GM21447 (cell line): ENCODE measurements around the gene DGKQ.
"Not testable (repeated sequence)": the region's sequence is repeated elsewhere in the genome, so short reads cannot be mapped to it uniquely, and the experiment has no call there.

ENCODE experiments used
- ATAC-seq: cut with Tn5 transposase; IDR thresholded peaks from one replicate; pipeline ENCODE4 v1.9.1; 2021; ENCODE audit not compliant: unreplicated experiment

DGKQ gene

DNA sequence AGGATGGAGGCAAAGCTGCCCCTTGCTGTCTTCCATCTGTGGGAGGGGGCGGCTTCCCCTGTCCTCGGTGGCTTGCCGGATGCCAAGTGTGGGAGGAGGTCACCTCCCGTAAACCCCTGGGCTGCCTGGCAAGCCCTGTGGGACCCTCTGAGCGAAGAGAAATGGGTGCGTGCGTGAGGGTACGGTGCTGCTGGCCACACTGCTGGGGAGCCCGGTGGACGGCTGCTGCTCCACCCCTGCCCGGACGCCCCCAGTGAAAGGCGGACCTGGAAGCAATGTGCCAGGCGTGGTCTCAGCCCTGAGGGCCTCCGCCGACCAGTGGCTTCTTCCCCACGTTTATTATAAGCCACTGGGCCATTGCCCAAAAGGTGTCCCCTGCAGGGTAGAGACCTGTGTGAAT, 8.9 kb upstream of the DGKQ start:
- ATAC-seq: no peak

DNA sequence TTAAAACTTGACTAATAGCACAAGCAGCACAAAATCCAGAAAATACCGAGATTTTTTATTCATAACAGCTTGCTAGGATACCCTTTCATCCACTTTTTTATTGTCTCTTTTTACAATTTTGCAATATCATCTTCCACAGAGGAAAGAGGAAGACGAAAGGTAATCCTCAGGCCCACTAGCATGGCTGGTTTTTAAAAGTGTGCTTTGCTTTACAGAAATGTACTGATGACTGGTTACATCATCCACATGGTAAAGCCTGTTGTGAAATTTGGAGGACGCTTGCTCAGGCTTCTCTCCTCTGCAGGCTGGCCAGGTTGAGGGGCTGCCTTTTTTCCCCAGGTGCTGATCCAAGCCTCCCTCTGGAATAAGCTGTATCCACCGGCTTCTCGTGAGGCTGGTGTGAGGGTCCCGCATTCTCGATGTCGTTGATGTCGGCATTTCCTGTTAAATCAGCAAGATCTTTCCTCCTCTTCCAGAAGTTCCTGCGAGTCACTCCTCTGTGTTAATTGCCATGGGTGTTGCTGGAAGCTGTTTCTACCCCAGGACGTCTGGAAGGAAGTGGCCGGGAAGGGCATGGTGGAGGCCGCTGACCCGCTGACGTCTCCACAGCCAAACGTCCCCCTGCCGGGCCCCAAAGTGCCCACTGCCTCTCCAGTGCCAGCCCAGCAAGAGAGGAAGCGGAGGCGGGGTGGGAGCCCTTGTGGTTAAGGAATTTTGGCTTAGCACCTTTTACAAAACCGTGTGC, 5.8 kb upstream of the DGKQ start:
- no peak for ATAC-seq

DNA sequence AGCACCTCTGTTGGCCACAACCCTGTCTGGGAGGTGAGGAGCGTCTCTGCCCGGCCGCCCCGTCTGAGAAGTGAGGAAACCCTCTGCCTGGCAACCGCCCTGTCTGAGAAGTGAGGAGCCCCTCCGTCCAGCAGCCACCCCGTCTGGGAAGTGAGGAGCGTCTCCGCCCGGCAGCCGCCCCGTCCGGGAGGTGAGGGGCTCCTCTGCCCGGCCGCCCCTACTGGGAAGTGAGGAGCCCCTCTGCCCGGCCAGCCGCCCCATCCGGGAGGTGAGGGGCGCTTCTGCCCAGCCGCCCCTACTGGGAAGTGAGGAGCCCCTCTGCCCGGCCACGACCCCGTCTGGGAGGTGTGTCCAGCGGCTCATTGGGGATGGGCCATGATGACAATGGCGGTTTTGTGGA, 2.6 kb upstream of the DGKQ start:
- ATAC-seq: not testable (repeated sequence)

DNA sequence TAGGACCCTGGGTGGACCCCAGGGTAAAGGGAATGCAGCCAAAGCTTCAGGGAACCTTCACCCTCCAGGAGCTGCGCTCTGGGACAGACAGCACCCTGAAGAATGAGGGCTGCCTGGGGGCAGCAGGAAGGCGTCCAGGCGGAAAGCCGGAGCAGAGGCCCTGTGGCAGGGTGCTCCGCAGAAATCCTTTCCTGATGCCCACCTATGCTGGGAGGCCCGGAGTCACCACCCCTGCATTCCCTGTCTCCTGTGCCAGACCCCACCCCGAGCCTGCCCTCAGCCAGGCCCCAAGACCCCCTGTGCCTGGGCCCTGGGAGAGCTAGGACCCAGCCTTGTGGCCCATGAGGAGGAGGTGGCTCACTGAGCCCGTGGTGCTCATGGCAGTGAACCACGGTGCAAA, 1.3 kb upstream of the DGKQ start:
- no peak for ATAC-seq

DNA sequence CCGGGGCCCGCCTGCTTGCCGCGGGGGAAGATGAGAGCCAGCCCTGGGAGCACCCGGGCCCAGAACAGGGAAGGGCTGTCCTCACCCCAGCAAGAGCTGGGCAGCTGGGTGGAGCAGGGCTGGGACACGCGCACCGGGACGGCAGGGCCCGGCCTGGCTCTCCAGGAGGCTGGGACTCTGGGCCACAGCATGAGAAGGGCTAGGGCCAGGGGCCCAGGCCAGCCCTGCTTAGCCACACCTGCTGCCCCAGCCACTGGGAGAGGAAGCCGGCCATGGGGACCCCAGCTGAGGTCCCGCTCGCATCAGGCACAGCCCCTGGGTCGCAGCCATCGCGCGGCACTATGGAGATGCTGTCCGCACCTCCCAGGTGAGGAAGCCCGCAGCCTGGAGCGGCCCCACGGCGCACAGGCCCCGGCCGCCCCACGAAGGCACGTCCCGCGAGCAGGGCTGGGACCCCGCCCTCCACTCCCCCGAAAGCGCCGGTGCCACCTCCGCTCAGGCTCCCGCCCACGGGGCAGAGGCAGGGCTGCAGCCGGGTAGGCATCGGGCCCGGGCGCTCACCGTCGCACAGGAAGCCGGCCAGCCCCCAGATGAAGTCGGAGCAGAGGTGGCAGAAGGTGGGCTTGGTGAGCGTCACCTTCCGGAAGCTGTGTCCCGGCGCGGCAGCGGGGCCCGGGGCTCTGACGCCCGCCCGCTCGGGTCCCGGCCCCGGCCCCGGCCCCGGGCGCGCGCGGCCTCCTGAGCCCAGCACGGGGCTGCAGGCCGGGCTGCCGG, 531 bp downstream of the DGKQ start:
- ATAC-seq: peak; percentile 36

DNA sequence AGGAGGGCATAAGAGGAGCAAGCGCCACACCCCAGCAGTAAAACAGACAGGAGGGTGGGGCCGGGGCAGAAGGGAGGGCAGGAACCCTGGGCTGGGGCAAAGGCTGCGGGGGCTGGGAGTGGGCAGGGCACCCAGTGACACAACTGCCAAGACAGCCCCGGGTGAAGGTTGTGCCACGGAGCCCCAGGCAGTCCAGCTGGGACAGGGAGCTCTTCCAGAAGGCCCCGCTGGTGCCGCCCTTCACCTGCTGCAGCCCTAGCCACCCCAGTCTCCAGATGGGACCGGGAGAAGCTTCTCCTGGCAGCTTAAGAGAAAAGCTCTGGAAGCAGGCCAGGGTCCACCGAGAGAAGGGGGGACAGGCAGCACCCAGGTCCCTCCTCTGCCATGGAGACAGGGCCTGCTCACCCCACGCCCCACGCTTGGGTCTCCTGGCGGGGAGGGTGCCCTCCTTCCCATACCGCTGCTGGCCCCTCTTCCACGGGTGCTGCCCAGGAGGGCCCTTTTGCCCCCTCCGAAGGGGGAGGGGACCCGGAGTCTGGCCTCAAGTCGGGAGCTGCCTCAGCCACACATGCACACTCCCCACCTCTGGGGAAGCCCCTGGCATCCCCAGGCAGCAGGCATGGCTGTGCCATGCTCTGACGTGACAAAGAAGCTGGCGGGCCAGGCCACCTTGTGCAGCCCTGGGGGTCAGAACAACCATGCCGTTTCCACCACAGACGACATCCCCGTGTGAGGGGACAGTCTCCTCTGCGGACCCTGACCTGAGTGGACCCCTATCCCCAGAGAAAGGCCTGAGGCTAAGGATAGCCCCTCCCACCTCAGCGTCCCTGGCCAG, 1.5 kb downstream of the DGKQ start:
- no peak for ATAC-seq

DNA sequence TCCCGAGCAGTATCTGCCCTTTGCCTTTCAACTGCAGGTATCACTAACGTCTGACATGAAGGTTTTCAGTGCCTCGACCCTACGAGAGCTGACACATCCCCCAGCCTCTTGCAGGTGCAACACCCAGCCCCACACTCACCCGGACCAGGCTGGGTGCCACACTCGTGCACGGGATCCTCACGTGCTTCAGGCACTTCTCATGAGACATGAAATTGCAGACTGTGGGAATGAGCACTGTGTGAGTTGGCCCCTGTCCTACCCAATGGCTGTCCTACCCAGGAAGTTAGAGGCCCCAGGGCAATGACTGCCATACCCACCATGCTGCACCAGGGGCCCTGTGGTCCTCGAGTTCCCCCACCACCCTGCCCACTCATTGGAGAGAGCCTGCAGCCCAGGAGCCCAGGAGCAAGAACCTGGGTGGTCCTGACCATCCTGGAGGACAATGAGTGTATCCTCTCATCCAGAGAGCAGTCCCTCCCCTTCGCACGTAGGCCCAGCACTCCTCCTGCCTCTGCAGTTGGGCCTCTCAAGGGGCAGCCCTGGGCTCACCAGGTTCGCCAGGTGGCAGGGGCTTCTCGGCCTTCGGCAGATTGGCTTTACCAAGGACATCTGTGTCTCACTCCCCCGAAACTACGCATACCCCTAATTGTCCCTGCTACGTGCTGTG, 2.4 kb downstream of the DGKQ start:
- no peak for ATAC-seq

DNA sequence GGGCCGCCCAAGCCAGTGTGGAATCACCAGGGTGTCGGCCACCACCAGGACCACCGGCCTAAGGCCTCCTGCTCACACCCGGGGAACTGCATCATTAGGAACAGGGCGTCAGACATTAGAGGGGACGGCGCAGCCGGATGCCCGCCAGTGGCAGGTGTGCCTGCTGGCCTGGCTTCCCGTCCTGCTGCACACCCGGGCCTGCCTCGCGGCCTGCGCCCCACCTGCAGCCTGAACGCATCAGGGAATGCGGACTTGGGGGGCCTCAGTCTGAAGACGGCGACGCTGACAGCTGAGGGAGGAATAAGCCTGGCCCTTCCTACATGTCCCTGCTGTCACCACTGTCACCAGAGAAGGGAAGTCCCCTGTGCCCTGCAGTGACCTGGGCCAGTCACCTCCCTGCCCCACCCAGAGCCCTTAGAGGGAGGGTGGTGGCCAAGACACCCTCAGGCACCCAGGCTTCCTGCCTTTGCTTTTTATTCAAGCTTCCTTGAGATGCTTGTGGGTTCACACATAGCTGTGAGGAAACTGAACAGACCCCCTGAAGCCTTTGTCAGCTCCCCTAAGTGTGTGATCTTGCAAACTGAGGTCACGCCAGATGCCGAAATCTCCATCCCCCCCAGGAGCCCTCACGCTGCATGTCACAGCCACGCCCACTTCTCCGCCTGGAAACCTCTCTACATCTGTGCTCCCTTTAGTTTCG, 3.2 kb downstream of the DGKQ start:
- no peak for ATAC-seq

DNA sequence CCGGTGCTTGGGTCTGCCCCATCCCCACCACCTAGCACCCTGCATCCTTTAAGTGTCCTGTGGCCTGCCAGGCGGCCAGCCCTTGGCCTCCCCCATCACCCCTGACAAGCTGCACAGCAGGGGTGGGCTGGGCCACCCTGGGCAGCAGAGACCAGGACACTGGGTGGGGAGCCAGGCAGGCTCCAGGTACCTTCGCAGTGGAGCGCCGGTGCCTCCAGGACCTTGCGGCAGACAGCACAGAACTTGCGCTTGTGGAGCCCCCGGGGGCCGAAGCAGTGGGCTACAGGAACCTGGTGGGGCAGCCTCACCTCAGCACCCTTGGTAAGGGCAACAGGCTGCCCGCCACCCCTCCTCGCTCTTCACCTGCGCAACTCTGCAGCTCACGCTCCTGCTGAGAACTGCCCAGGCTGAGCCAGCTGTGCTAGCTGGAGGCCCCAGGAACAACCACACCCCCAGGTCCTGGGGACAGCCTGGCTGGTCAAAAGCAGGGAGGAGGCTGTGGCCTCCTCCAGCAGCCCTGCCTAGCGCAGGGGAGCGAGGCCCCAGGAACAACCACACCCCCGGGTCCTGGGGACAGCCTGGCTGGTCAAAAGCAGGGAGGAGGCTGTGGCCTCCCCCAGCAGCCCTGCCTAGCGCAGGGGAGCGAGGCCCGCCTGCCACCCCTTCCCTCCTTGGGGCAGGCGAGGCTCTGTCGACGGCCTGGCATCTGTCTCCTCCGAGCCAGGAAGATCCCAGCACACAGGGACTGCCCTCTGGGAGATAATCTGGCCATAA, 4.6 kb downstream of the DGKQ start:
- no peak for ATAC-seq

DNA sequence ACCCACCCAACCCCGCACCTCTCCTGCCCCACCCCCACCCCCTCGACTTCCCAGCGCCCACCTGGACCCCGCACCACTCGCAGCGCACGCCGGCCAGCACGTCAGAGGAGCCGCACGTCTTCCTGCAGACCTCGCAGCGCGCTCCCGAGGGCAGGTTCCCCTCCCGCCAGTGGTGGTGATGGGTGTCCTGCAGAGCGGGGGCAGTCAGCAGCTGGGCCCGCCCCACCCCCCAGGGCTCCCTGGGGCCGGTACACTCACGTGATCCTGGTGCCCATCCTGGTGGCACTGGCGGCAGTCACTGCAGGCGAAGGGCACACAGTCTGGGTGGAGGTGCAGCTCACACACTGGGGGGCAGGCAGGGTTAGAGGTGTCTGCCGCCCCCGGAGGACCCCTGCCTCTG, 5.1 kb downstream of the DGKQ start:
- no peak for ATAC-seq

DNA sequence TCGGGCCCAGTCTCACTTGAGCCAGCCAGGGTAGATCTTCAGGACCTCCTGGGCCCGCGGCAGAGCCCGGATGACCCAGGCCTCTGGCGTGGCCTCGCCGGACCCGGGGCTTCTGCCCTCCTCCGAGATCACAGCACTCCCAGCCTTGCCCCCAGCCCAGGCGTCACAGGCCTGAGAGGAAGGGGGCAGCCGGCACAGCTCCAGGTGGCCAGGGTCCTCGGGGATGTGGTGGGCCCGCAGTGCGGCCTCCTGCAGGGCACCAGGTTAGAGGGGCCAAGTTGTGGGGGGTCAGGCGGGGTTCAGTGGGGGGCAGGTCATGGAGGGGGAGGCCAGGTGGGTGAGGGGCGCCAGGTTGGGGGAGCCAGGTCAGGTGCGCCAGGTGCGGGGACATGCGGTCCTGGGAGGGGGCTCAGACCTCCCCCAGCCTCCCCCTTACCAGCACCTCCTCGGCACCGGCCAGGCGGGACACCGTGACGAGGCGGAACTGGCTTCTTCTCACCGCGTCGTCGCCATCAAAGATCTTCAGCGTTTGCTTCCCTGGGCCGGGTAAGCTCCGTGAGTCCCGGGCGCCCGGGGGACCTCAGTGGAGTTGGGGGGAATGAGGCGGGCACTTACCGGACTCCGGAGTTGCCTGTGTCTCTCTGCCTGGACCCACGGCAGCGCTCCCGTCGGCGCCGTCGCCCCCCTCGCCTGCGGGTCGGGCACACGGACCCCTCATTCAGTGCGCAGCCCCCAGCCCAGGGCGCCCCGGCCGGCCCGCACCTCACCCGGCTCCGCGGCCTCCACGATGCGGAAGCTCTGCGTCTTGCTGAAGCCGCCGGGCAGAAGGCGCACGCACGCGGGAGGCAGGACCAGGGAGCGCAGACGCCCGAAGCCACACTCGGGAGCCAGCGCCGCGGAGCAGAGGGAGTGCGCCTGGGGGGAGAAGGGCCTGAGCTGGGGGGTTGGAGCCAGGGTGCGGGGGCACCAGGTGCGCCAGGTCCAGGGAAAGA, 6.0 kb downstream of the DGKQ start:
- ATAC-seq: no peak

DNA sequence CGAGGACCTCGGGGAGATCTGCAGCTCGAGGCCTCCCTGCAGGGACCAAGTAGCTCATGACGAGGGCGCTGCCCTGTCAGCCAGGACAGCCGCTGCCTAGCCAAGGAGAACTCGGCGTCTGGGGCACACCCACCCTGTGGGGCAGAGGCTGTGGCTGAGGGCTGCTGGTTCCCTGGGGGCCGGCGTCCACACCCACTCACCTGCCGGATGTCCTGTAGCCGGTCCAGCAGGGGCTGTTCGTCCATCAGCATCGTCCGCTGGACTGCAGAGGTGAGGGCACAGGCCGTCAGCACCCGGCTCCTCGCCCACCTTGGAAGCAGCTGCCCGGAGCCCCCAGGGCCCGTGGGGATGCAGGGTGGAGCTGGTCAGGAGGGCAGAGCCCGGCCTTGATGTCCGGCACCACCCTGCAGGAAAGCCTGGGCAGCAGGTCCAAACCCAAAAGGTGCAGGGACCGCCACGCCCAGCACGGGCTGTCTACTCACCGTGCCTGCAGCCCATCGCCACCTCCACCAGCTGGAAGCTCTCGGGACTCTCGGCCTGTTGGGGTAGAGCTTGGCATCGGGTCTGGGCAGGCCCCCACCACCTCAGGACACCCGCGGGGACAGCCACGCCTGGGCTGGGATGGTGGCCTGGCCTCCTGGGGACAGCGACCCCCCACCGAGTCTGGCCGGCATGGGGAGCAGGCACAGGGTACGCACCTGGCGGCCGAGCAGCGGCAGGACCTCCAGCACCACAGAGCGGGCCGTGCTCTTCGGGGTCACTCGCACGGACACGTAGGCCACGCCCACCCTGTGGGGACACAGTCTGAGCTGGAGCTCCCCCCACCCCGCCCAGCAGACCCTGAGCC, 6.9 kb downstream of the DGKQ start:
- no peak for ATAC-seq

DNA sequence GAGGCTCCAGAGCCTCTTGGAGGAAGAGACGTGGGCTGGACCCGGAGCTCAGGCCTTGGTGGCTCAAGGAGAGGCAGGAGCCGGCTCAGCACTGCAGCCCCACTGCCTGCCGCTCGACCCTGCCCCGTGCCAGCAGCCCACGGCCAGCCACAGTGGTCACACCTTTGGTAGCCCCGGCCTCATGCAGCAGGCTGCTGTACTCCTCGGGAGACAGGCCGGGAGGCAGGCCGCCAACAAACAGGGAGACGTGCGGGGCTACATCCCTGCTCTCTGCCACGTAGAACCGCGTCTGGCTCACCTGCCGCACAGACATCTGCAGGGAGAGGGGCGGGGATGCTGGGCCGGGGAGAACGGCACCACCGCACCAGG, 7.6 kb downstream of the DGKQ start:
- no peak for ATAC-seq

DNA sequence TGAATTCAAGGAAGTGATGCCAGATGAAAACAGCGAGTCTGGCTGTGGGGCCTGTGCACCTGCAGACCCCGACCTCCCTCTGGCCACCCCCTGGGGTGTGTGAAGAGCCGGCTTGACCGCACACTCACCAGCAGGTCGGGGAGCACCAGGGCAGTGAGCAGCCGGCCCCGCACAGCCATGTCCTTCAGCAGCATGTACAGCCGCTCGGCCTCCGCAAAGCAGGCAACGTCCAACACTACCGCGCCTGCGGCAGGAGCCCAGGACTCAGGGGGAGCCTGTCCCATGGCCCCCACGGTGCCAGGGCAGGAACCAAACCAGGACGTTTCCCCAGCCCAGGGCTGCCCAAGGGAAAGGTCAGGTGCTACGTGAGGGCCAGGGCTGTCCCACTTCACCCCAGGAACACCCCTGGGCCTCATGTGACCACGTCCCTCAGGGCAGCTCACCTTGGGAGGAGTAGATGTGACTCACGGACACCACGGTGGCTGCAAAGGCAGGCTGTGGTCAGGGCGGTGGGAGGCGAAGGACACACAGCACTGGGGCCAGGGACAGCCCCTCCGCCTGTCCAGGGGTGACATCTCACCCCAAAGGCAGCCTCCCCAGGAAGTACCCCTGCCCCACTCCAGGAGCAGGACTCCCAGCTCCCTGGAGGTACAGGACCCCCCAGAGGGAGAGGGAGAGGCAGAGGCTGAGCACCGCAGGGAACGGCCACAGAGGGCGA, 8.2 kb downstream of the DGKQ start:
- ATAC-seq: no peak

DNA sequence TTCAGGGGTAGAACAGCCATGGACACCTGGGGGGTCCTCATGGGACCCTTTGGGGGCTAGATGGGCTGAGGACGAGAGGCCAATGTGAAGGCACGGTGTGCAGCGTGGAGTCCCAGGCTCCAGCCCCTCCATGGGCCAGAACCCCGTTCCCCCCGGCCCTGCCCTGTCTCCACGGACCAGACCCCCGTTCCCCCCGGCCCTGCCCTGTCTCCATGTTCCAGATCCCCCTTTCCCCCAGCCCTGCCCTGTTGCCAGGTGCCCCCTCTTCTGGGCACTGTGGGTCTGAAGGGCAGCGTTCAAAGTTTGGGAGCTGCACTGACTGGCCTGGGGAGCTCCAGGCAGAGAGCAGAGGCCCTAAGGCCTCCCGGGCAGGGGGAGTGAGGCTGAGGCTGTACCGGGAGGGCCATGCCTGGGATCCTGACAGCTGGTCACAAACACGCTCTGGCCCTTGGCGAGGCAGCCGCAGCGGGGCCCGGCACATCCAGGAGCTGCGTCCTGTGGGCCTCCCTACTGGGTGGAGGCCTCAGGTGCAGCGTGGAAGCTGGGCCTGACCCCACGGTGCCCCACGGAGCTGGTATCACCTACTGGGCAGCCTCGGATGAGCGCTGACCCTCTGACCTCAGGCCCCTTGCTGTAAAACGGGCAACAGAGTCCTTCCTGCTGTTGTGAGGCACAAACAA, 8.9 kb downstream of the DGKQ start:
- no peak for ATAC-seq
